Transverse colon (tissue), 4 donors: Measurements from ENCODE around the gene PLEKHH2.

Experiments used
- POLR2A ChIP-seq: fragments of 450-650 bp; IDR thresholded peaks from one replicate; pipeline ENCODE4 v1.6.1; 2016; ENCODE audit warnings: antibody characterized with exemption, mild to moderate bottlenecking, moderate library complexity
- POLR2AphosphoS5 ChIP-seq, 3 donors: sonication (generic); formaldehyde crosslinking; IDR thresholded peaks; one replicate each; pipeline ENCODE4 v1.6.1; 2016; ENCODE audit warnings: antibody characterized with exemption in 3 of 3
- TF ChIP-seq, protein P1 (sequence below), 5 experiments: fragments of 200-600 bp in 3 of 5; fragments of 450-650 bp in 2 of 5; sonication (generic) in 3 of 5; IDR thresholded peaks; 1 replicate in 2 of 5; 2 replicates in 3 of 5; pipeline ENCODE4 v1.5.1; 2016 to 2017; ENCODE audit warnings: antibody characterized with exemption in 5 of 5, inconsistent platforms in 3 of 5, mild to moderate bottlenecking in 2 of 5, moderate library complexity in 1 of 5

DNA sequence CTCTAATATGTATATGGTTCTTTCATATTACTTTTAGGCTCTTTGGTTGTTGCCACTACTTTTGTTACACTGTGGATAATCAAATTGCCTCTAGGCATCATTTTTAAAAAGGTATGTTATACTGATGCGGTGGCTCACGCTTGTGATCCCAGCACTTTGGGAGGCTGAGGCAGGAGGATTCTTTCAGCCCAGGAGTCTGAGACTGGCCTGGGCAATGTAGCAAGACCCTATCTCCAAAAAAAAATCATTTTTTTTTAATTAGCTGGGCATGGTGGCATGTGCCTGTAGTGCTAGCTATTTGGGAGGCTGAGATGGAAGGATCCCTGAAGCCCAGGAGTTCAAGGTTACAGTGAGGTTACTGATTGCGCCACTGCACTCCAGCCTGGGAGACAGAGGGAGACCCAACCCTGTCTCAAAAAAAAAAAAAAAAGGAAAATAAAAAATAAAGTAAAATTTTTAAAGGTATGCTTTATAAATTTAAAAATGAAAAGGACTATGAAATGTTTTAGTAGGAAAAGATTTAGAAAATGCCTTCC lies 88.7 kb downstream of the PLEKHH2 start:
- TF ChIP-seq, protein P1, sequence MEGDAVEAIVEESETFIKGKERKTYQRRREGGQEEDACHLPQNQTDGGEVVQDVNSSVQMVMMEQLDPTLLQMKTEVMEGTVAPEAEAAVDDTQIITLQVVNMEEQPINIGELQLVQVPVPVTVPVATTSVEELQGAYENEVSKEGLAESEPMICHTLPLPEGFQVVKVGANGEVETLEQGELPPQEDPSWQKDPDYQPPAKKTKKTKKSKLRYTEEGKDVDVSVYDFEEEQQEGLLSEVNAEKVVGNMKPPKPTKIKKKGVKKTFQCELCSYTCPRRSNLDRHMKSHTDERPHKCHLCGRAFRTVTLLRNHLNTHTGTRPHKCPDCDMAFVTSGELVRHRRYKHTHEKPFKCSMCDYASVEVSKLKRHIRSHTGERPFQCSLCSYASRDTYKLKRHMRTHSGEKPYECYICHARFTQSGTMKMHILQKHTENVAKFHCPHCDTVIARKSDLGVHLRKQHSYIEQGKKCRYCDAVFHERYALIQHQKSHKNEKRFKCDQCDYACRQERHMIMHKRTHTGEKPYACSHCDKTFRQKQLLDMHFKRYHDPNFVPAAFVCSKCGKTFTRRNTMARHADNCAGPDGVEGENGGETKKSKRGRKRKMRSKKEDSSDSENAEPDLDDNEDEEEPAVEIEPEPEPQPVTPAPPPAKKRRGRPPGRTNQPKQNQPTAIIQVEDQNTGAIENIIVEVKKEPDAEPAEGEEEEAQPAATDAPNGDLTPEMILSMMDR (IDR thresholded peaks at IDR 0.05), result no peak
- TF ChIP-seq POLR2AphosphoS5 (IDR thresholded peaks at IDR 0.05), result no peak
- no peak for TF ChIP-seq POLR2A
